T-helper 2 cell treated with Interferon-gamma antibody and Interleukin-4, amounts not matched to agents 100 ng/mL and 5 ng/mL, for 36 hours (primary cell): ENCODE measurements around the gene OCIAD1. TPM values are rescaled to one million over a fixed set of nuclear protein-coding genes. Genes with fewer than 3 reads are reported as not detected.
"Not testable (repeated sequence)": the region's sequence is repeated elsewhere in the genome, so short reads cannot be mapped to it uniquely, and the experiment has no call there.

Experiments
- intact Hi-C: fragments of 100-400 bp; cut with micrococcal nuclease; formaldehyde crosslinking; loops from one replicate; pipeline ENCODE4 v1.15.1; 2023
- total RNA-seq: library from RNA; stranded (reverse); gene quantifications from 2 replicates; pipeline ENCODE4 v1.2.3, GENCODE V29; 2022

The OCIAD1 gene
- 106 and 110 TPM in 2 replicates for total RNA-seq

GRCh38 chr4:48830706-48831531, at the start of gene OCIAD1:
Gene OCIAD1 (plus strand): TSS chr4:48831088. CDS start chr4:48832625, 1,537 bp downstream.
- intact Hi-C loops = loop anchor here (1.0 to 10.0 kb wide), 7 partner anchors 51 to 1368 kb away; partner anchors contain the start of genes COMMD8, FRYL, NFXL1 and OCIAD2

GRCh38 chr4:48781968-48782367, 48.9 kb upstream of the OCIAD1 start:
- intact Hi-C loops = loop anchor here (2.0 to 5.0 kb wide), 4 partner anchors 100 to 867 kb away; partner anchors contain the start of gene NFXL1

DNA sequence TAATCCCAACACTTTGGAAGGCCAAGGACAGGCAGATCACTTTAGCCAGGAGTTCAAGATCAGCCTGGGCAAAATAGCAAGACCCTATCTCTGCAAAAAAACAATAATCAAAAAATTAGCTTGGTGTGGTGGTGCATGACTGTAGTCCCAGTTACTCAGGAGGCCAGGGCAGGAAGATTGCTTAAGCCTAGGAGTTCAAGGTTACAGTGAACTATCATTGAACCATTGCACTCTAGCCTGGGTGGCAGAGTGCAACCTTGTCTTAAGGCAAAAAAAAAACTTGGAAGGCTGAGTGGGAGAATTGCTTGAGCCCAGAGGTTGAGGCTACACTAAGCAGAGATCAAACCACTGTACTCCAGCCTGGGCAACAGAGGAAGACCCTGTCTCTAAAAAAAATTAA, 45.6 kb upstream of the OCIAD1 start:
- intact Hi-C loops = no loop called here

DNA sequence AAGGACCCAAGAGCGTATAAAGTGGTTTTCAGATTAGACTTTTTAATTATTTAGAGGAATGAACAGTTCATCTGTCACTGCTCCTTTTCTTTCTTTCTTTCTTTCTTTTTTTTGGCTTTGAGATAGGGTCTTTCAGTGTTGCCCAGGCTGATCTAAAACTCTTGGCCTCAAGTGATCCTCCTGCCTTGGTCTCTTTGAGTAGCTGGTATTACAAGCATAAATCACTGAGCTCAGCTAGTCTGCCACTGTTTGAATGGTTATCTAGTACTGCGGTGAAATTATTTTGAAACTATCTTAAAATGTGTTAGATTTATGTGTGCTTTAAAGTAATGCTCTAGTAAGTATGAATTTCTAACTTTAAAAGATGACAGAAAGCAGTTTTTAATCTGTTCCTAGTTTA, 44.3 kb upstream of the OCIAD1 start:
- intact Hi-C loops = no loop called here

DNA sequence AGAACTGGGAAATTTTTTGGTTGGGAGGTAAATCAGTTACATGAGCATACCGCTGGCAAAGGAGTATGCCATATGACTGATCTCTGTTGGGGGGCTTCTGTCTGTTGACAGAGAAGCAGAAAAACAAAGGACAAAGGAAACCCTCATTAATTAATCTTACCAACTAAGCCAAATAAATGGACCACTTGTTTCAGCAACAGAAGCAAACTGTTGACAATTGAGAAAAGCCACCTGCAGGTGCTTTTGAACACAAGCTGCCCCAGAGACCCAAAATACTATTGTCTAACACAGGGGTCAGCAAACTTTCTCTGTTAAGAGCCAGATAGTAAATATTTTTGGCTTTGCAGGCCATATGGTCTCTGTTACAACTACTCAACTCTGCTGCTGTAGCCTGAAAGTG, 43.8 kb upstream of the OCIAD1 start:
- intact Hi-C loops = no loop called here

- intact Hi-C loops = no loop called here
These were observed 40.3 kb upstream of the OCIAD1 start for GRCh38 chr4:48790561-48790960.

GRCh38 chr4:48791313-48791712, 39.6 kb upstream of the OCIAD1 start:
- intact Hi-C loops = no loop called here

DNA sequence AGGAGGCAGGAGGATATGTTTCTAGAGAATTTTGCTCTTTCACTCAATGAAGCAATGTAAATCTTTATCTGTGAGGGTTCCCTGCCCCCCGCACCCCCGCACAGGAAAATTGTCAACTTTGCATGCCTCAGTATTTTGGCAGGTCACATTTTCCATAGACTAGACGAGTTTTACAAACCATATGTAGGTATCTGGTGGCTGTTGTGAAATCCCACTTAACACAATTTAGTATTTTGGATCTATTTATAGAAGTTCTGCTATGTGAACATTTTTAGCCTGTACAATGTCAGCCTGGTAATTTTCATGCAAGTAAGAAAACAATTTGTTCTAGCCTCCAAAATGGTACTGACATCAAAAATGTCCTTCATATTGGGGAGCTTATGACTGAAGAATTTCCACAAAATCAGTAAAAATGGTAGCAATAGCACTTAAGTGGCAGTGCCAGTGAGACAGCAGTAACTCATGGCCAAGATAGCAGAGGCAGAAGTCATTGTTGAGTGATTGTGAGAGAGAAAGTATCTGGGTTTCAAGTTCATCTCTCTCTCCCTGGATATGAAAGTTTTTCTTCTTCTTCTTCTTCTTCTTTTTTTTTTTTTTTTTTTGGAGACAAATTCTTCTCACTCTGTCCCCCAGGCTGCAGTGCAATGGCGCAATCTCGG, 38.4 kb upstream of the OCIAD1 start:
- intact Hi-C loops = no loop called here

DNA sequence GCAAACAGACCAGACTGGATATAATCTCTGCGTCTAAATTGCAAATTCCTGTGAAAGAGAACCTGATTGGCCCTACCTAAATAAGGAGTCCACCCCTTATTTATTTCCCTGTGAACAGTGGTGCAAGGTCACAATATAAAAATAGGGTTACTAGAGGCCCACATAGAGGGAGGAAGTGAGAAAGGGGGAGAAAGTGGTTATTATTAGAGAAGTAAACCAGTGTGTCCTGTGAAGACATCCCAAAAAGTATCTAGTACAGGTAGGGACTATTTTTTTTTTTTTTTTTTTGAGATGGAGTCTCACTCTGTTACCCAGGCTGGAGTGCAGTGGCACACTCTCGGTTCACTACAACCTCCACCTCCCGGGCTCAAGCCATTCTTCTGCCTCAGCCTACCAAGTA, 35.8 kb upstream of the OCIAD1 start:
- intact Hi-C loops = no loop called here

- intact Hi-C loops = no loop called here
These were observed 34.5 kb upstream of the OCIAD1 start for GRCh38 chr4:48796191-48796926.

DNA sequence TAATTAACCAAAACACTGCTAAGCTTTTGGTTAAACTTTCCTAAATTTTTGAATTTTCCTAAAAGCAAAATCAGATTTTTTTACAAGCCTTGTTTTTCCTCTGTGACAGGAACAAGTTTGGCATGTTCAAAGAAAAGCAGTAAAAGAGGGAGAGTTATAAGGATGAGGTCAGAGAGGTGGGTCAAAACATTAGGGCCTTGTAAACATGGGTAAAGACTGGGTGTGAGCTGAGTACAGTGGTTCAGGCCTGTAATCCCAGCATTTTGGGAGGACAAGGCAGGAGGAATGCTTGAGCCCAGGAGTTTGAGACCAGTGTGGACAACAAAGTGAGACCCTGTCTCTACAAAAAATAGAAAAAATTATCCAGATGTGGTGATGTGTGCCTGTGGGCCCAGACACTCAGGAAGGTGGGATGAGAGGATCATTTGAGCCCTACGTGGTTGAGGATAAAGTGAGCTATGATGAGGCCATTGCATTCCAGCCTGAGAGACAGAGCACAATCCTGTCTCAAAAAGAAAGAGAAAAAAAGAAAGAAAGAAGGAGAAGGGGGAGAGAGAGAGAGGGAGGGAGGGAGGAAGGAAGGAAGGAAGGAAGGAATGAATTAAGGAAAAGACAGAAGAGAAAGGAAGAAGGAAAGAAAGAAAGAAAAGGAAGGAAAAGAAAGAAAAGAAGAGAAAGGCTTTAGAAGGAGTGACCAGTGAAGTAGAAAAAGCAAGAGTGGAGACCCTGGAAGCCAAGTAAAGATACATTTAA, 33.8 kb upstream of the OCIAD1 start:
- intact Hi-C loops = no loop called here

DNA sequence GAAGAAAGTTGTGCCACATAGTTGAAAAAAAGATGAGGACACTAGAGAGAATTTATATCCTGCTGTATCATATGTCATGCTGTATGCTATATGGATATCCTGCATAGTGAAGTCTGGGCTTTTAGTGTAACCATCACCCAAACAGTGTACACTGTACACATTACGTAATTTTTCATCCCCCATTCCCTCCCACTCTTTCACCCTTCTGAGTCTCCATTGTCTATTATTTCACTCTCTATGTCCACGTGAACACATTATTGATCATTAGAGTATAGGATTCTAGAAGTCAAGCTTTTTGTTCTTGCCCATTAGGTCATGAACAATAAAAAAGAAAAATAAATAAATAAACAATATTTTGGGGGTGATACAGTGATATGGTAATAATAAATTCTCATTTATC, 32.8 kb upstream of the OCIAD1 start:
- intact Hi-C loops = no loop called here

DNA sequence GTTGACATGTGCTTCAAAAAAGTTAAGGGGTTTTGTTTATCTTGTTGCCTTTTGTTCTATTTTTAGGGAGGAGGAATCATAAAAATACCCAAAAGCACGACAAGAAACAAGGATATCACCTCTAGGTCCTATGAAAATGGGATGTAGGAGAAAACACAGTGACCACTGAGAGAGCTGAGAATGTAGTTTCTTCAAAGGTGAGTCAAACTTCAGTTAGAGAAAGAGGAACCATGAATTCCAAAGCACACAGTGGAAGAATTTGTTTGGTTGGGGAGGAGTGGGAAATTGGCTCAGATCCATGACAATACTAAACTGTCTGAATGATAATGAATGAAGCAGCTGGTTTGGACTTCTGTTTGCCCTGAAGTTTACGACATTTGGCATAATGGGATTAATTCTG, 31.7 kb upstream of the OCIAD1 start:
- intact Hi-C loops = no loop called here

DNA sequence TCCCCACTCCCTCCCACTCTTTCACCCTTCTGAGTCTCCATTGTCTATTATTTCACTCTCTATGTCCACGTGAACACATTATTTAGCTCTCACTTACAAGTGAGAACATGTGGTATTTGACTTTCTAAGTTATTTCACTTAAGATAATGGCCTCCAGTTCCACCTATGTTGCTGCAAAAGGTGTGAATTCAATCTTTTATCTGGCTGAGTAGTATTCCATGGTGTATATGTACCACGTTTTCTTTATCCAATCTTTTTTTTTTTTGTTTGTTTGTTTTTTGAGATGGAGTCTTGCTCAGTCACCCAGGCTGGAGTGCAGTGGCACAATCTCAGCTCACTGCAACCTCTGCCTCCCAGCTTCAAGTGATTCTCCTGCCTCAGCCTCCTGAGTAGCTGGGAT, 30.7 kb upstream of the OCIAD1 start:
- intact Hi-C loops = not testable (repeated sequence)

DNA sequence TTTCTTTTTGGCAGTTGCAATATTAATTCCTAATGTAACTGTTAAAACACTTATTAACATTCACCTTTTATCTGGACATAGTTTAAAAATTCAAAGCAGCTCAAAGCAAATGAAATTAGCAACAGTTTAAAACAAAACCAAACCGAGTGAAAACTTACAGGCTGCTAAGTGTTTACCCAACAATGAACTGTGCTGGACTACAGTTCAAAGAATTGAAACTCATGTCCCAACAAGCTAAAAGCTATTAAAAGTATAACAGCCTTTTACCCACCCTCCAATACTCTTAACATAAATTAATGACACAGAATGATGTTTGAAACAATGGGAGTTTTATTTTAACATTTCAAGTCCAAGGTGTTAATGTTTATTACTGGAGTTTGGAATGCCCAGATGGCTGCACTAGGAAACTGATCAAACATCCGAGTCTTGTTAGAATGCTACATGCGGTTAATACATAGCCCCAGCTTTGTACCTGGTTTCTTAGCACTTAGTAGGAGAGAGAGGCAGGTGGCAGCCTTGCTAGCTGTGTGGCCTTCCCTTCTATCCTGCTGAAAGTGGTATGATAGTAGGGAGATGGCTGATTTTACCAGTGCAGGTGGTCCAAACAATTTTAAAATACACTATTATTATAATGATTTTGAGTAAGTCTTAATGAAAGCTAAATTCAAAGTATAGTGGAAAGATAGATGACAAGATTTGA, 29.7 kb upstream of the OCIAD1 start:
- intact Hi-C loops = no loop called here

- intact Hi-C loops = no loop called here
These were observed 26.1 kb upstream of the OCIAD1 start for GRCh38 chr4:48804584-48805301.

- intact Hi-C loops = no loop called here
These were observed 18.0 kb upstream of the OCIAD1 start for GRCh38 chr4:48812866-48813265.

- intact Hi-C loops = no loop called here
These were observed 16.9 kb upstream of the OCIAD1 start for GRCh38 chr4:48813964-48814363.

- intact Hi-C loops = no loop called here
These were observed 15.4 kb upstream of the OCIAD1 start for GRCh38 chr4:48815483-48815882.

- intact Hi-C loops = not testable (repeated sequence)
These were observed 14.6 kb upstream of the OCIAD1 start for GRCh38 chr4:48816297-48816696.
